Ovary (tissue), 9 donors: ENCODE data around the gene SORL1. TPM values are rescaled to one million over a fixed set of nuclear protein-coding genes. Genes with fewer than 3 reads are reported as not detected.
"Not testable (repeated sequence)": the region's sequence is repeated elsewhere in the genome, so short reads cannot be mapped to it uniquely, and the experiment has no call there.

Experiments
- DNase-seq, 5 donors: peaks; one replicate each; pipeline ENCODE4 v3.0.0-alpha.2; 2019 to 2020
- H3K27ac ChIP-seq, 2 donors: fragments of 200-600 bp; one replicate each; pipeline versions ENCODE4 v1.5.1 to v1.8.0; 2019 to 2022
- H3K27me3 ChIP-seq: fragments of 200-600 bp; one replicate; pipeline ENCODE4 v1.8.0; 2022
- H3K36me3 ChIP-seq: fragments of 200-600 bp; sonication (generic); one replicate; pipeline ENCODE4 v1.5.1; 2019
- H3K4me1 ChIP-seq: one replicate; pipeline ENCODE4 v1.8.1; 2013; ENCODE audit warnings: mild to moderate bottlenecking, moderate library complexity; ENCODE audit not compliant: insufficient read depth
- H3K4me3 ChIP-seq: fragments of 200-600 bp; sonication (generic); one replicate; pipeline ENCODE4 v1.5.1; 2017
- H3K9me3 ChIP-seq, 2 donors: fragments of 200-600 bp in 1 of 2; sonication (generic) in 1 of 2; one replicate each; pipeline versions ENCODE4 v1.5.1 to v1.8.1; 2013 to 2019; ENCODE audit warnings: mild to moderate bottlenecking in 1 of 2, moderate library complexity in 1 of 2
- EP300 ChIP-seq: sonication (generic); formaldehyde crosslinking; IDR thresholded peaks from one replicate; pipeline ENCODE4 v1.6.1; 2017; ENCODE audit warnings: antibody characterized with exemption
- POLR2A ChIP-seq: fragments of 450-650 bp; IDR thresholded peaks from one replicate; pipeline ENCODE4 v1.6.1; 2017; ENCODE audit warnings: antibody characterized with exemption, mild to moderate bottlenecking, moderate library complexity
- WGBS, 3 donors: extraction: QIAGEN DNeasy Blood & Tissue Kit in 1 of 3; methylation state at CpG; one replicate each; pipeline versions ENCODE4 v1.1.5 to v1.1.7; 2013 to 2017; 5-methylcytosine and 5-hydroxymethylcytosine counted together
- intact Hi-C, 4 donors: fragments of 100-400 bp; cut with DNase I; formaldehyde crosslinking; loops; one replicate each; pipeline versions ENCODE4 v1.11.0 to v1.15.1; 2022 to 2023
- polyA plus RNA-seq, 2 donors: library from polyadenylated mRNA; stranded (reverse); fragments of 200-250 nt in 1 of 2; fragments of 350-450 nt in 1 of 2; fragmentation: Illumina TruSeq in 1 of 2; extraction: RNeasy Lipid Tissue Mini Kit (QIAGEN cat#74804) in 1 of 2; gene quantifications; one replicate each; pipeline ENCODE4 v1.2.3, GENCODE V29; 2013 to 2014
- total RNA-seq, 7 donors: library from RNA; depleted of rRNA in 2 of 7; stranded (reverse); fragments of >200 nt in 2 of 7; fragmentation: NEBNext Ultra II Directional in 3 of 7; extraction: Animal tissue kit (Norgen Biotek cat#: 25700) in 3 of 7; gene quantifications; one replicate each; pipeline versions ENCODE4 v1.1.0 to v1.2.4, GENCODE V29; 2016 to 2023
- TF ChIP-seq, protein P1 (sequence below), 3 donors: fragments of 450-650 bp in 2 of 3; fragments of 200-600 bp in 1 of 3; IDR thresholded peaks; one replicate each; pipeline versions ENCODE4 v1.5.1 to v1.8.0; 2016 to 2022; ENCODE audit warnings: antibody characterized with exemption in 3 of 3, mild to moderate bottlenecking in 1 of 3
- donor health status: DM: no; HTN: no; CAD: no; lungs with moderate emphysema.
- donor health status: DM: no; HTN: no; CAD: no.
- donor health status: Bipolar disorder and iron deficiency.
- donor health status: DM: yes; HTN: yes; CAD: no.
- donor health status: DM: no; HTN: no; CAD: no.
- donor health status: DM: yes; HTN: yes; CAD: no.

SORL1 gene
- total and polyA plus RNA-seq, 9 donors, result 2.9 to 64.5 (median 23.4) TPM

DNA sequence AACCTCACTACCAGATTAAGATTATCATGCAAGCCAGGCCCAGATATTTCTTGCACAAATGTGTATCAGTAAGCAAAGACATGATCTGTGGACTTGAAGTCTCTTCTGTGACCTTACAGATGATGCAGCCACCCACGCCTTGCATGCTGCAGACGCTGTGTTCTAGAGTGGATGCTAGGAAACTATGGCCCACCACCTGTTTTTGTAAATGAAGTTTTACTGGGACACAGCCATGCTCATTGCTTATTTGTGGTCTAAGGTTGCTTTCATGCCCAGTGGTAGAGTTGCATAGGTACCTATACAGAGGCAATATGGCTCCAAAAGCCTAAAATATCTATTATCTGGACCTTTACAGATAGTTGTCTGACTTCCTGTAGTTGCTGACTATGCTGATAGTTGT lies 48.2 kb downstream of the SORL1 start:
- Histone ChIP-seq H3K36me3 (no peaks in the 10 kb centered on the region), H3K27ac (no peak overlapping the region), H3K27me3 (no peaks in the 10 kb centered on the region), H3K4me3 (no peak overlapping the region), H3K9me3 (no peaks in the 10 kb centered on the region), H3K4me1 (no peaks in the 10 kb centered on the region)
- TF ChIP-seq, protein P1, sequence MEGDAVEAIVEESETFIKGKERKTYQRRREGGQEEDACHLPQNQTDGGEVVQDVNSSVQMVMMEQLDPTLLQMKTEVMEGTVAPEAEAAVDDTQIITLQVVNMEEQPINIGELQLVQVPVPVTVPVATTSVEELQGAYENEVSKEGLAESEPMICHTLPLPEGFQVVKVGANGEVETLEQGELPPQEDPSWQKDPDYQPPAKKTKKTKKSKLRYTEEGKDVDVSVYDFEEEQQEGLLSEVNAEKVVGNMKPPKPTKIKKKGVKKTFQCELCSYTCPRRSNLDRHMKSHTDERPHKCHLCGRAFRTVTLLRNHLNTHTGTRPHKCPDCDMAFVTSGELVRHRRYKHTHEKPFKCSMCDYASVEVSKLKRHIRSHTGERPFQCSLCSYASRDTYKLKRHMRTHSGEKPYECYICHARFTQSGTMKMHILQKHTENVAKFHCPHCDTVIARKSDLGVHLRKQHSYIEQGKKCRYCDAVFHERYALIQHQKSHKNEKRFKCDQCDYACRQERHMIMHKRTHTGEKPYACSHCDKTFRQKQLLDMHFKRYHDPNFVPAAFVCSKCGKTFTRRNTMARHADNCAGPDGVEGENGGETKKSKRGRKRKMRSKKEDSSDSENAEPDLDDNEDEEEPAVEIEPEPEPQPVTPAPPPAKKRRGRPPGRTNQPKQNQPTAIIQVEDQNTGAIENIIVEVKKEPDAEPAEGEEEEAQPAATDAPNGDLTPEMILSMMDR (IDR thresholded peaks at IDR 0.05), result no peak
- TF ChIP-seq POLR2A, result no peak
- TF ChIP-seq EP300, result no peak
- WGBS, 3 donors, result 44 to 78% (median 62%) methylated on average over 2 of the region's 2 CpGs
- intact Hi-C loops, result no loop called here
- no peak for DNase-seq

DNA sequence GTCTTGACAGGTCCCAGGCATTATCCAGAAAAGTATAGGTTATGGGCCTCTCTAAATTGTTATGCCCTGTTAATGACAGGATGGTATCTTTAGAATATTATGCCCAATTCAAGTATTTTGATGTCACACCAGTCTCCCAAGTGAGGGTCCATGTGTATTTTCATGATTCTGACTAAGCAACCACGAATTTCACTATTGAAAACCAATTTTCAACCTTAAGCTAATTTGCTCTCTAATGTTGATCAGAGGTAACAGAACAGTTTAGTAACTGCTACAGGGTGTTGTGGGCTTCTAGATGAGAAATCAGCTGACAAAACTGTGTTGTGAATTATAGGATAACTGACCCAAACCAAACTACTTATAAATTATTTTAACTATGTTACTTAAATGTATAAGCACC lies 48.6 kb downstream of the SORL1 start:
- TF ChIP-seq EP300 (no peak), POLR2A (no peak)
- Histone ChIP-seq H3K9me3 (no peaks in the 10 kb centered on the region), H3K4me1 (no peaks in the 10 kb centered on the region), H3K4me3 (no peak overlapping the region), H3K27me3 (no peaks in the 10 kb centered on the region), H3K36me3 (no peaks in the 10 kb centered on the region), H3K27ac (no peak overlapping the region)
- intact Hi-C loops, result no loop called here
- DNase-seq, result no peak
- 81 to 87% (median 81%) methylated on average over 1 of the region's 1 CpG for WGBS, 3 donors

DNA sequence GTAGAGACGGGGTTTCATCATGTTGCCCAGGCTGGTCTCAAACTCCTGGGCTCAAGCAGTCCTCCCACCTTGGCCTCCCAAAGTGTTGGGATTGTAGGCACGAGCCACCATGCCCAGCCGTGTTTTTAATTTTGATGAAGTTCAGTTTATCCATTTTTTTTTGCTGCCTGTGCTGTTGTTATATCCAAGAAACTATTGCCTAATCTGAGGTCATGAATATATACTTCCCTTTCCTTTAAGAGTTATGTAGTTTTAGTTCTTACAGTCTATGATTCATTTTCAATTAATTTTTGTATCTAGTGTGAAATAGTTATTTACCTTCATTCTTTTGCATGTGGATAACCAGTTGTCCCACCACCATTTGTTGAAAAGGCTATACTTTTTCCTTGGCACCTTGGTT lies 50.9 kb downstream of the SORL1 start:
- Histone ChIP-seq H3K27me3 (no peaks in the 10 kb centered on the region), H3K27ac (no peak overlapping the region), H3K36me3 (no peaks in the 10 kb centered on the region), H3K4me3 (no peak overlapping the region), H3K9me3 (no peaks in the 10 kb centered on the region), H3K4me1 (no peaks in the 10 kb centered on the region)
- TF ChIP-seq, protein P1 (IDR thresholded peaks at IDR 0.05), result no peak
- TF ChIP-seq POLR2A (no peak), EP300 (no peak)
- DNase-seq, result no peak
- intact Hi-C loops, result no loop called here
- WGBS, 3 donors, result 60 to 95% (median 71%) methylated on average over 3 of the region's 3 CpGs

GRCh38 chr11:121506237-121506636 lies 54.1 kb downstream of the SORL1 start:
- intact Hi-C loops, H3K9me3 ChIP-seq, H3K27ac ChIP-seq, DNase-seq, H3K4me1 ChIP-seq, H3K36me3 ChIP-seq, H3K27me3 ChIP-seq, H3K4me3 ChIP-seq: not testable (repeated sequence)
- 91 to 95% (median 92%) methylated on average over 1 of the region's 1 CpG for whole genome bisulfite sequencing, 3 donors

GRCh38 chr11:121508449-121508848 lies 56.3 kb downstream of the SORL1 start:
- no peak for TF ChIP-seq EP300
- TF ChIP-seq, protein P1 (IDR thresholded peaks at IDR 0.05), result no peak
- TF ChIP-seq POLR2A, result no peak
- Histone ChIP-seq H3K27ac (no peak overlapping the region), H3K4me1 (no peaks in the 10 kb centered on the region), H3K36me3 (no peaks in the 10 kb centered on the region), H3K4me3 (no peak overlapping the region), H3K9me3 (no peaks in the 10 kb centered on the region), H3K27me3 (no peaks in the 10 kb centered on the region)
- intact Hi-C loops, result no loop called here
- DNase-seq, result no peak

GRCh38 chr11:121510438-121510837 lies 58.3 kb downstream of the SORL1 start:
- intact Hi-C loops, result no loop called here
- no peak for DNase-seq
- H3K4me1 ChIP-seq, result no peaks in the 10 kb centered on the region

More at GRCh38 chr11:121510438-121510837, 58.3 kb downstream of the SORL1 start:
- WGBS, 3 donors, result 88 to 90% (median 90%) methylated on average over 2 of the region's 2 CpGs
- no peaks in the 10 kb centered on the region for H3K36me3 ChIP-seq
- no peaks in the 10 kb centered on the region for H3K9me3 ChIP-seq
- TF ChIP-seq, protein P1 (IDR thresholded peaks at IDR 0.05), result no peak
- no peak for TF ChIP-seq POLR2A
- TF ChIP-seq EP300, result no peak
- H3K4me3 ChIP-seq, result no peak overlapping the region
- no peaks in the 10 kb centered on the region for H3K27me3 ChIP-seq
- no peak overlapping the region for H3K27ac ChIP-seq
